ENCODE measurements around the gene TLE1. TPM values are rescaled to one million over a fixed set of nuclear protein-coding genes. Genes with fewer than 3 reads are reported as not detected.

The TLE1 gene
- total RNA-seq, 2 donors from 2014 or later, result 43.8 to 54.8 TPM

- Histone ChIP-seq H3K4me1 (no peaks in the 10 kb centered on the region), H3K27ac (no peak overlapping the region), H3K9me3 (no peaks in the 10 kb centered on the region), H3K27me3 (no peaks in the 10 kb centered on the region), H3K9ac (ENCODE audit: low read depth in 2 of 2, low read length in 2 of 2) (no peak overlapping the region), H3K4me3 (no peak overlapping the region), H3K36me3 (no peaks in the 10 kb centered on the region)
- DNase-seq, result no peak
- TF ChIP-seq CTCF (IDR thresholded peaks at IDR 0.05), result no peak
- intact Hi-C loops (cut with DNase I), result no loop called here
Measured at GRCh38 chr9:81552581-81552991, 136.8 kb downstream of the TLE1 start.

GRCh38 chr9:81550207-81550583 lies 139.2 kb downstream of the TLE1 start:
- no peak for TF ChIP-seq CTCF (IDR thresholded peaks at IDR 0.05)
- H3K9ac ChIP-seq (ENCODE audit: low read depth in 2 of 2, low read length in 2 of 2), result no peak overlapping the region
- peak overlapping the region; percentile 28 for H3K27ac ChIP-seq
- no peak overlapping the region for H3K4me3 ChIP-seq
- intact Hi-C loops (cut with DNase I), result no loop called here
- H3K4me1 ChIP-seq, result no peaks in the 10 kb centered on the region
- no peaks in the 10 kb centered on the region for H3K9me3 ChIP-seq
- H3K27me3 ChIP-seq, result no peaks in the 10 kb centered on the region
- no peaks in the 10 kb centered on the region for H3K36me3 ChIP-seq
- no peak for DNase-seq

- no peaks in the 10 kb centered on the region for H3K27me3 ChIP-seq
- intact Hi-C loops (cut with DNase I), result no loop called here
- peak overlapping the region; percentile 28 for H3K27ac ChIP-seq
- DNase-seq, result peak; percentile 45
- H3K4me1 ChIP-seq, result no peaks in the 10 kb centered on the region
- TF ChIP-seq CTCF (IDR thresholded peaks at IDR 0.05), result no peak
- H3K9ac ChIP-seq (ENCODE audit: low read depth in 2 of 2, low read length in 2 of 2), result no peak overlapping the region
- no peak overlapping the region for H3K4me3 ChIP-seq
- no peaks in the 10 kb centered on the region for H3K36me3 ChIP-seq
- H3K9me3 ChIP-seq, result no peaks in the 10 kb centered on the region
Measured at GRCh38 chr9:81549500-81550206, 139.7 kb downstream of the TLE1 start.

DNA sequence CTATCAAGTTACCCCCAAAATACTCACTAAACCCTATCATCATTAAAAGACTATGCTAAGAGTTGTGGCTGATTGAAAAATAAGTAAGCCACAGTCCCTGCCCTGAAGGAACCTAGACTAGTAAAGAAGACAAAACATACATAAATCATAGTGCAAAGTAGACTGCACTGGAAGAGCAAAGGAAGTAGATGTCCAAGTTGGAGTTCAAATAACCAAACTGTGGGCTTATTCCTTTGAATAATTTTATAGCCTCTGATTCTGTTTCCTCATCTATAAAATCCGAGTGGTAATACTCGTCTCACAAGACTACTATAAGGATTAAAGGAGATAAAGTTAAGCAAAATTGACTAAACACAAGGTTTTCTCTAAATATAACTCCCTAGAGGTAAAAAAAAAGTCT lies 140.4 kb downstream of the TLE1 start:
- Histone ChIP-seq H3K27ac (peak overlapping the region; percentile 28), H3K36me3 (no peaks in the 10 kb centered on the region), H3K9me3 (no peaks in the 10 kb centered on the region), H3K9ac (ENCODE audit: low read depth in 2 of 2, low read length in 2 of 2) (no peak overlapping the region), H3K4me3 (no peak overlapping the region), H3K4me1 (no peaks in the 10 kb centered on the region), H3K27me3 (no peaks in the 10 kb centered on the region)
- DNase-seq, result no peak
- intact Hi-C loops (cut with DNase I), result no loop called here
- TF ChIP-seq CTCF (IDR thresholded peaks at IDR 0.05), result no peak

DNA sequence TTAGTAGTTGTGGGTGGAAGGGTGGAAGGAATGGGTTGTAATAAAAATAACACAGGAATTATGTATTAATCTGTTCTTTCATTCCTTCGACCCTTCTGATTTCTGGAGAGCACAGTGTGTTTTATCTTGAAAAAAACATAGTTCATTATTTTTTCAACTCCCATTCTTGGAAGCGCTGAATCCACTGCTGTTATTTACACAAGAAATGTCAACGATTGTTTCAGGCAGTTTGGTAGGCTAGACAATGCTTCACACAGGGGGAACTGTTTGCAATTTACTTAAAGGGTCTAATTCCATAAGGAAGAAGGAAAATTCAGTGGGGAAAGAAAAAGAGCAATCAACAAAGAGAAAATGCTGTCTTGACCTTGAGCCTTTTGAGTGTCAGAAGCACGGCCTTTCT lies 142.9 kb downstream of the TLE1 start:
- no peak for TF ChIP-seq CTCF (IDR thresholded peaks at IDR 0.05)

More for the DNA sequence above, 142.9 kb downstream of the TLE1 start:
- intact Hi-C loops (cut with DNase I), result no loop called here
- DNase-seq, result no peak
- no peaks in the 10 kb centered on the region for H3K4me1 ChIP-seq
- H3K9ac ChIP-seq (ENCODE audit: low read depth in 2 of 2, low read length in 2 of 2), result no peak overlapping the region
- no peak overlapping the region for H3K4me3 ChIP-seq
- H3K9me3 ChIP-seq, result no peaks in the 10 kb centered on the region
- H3K36me3 ChIP-seq, result no peaks in the 10 kb centered on the region
- no peak overlapping the region for H3K27ac ChIP-seq
- H3K27me3 ChIP-seq, result no peaks in the 10 kb centered on the region

Data from colonic mucosa (tissue), 4 donors.